Measurements from ENCODE around the gene SCRN2.

SCRN2 gene

DNA sequence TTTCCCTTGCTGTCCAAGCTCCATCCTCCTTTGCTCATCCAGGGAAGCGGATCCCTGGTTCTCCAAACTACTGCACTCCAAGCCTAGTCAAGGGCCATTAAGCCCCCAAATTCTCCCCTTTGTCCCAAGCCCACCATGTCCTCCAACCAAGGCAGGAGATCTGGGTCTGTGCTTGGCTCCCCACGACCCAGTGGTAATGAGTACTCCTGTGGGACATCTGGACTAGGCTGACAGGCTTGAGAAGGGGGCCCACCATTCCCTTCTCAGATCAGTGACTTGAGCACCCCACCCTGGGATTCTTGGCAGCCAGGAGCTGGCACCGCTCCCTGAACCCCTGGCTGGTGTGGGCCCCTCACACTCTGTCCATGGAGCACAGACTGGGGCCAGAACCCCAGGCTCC, 36.6 kb downstream of the SCRN2 start:
- no peak for DNase-seq (ENCODE audit: low read depth)

DNA sequence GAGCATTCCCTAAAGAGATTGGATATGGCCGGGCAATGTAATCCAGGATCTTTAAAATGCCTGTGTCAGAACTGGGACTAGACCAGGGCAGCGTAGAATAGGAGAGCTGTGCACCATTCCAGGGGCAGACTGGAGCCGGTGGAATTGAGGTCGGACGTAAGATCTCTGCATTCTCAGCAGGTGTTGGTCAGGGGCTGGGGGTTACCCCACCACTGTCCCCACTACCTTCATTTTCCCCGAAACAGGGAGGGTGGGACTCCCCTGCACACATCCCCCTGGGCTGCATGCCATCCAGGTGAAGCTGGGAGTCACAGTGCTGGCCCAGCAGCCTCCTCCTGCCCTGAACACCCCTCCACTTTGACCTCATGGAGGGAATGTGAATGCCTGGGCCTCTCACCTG, 37.3 kb downstream of the SCRN2 start:
- no peak for DNase-seq (ENCODE audit: low read depth)

DNA sequence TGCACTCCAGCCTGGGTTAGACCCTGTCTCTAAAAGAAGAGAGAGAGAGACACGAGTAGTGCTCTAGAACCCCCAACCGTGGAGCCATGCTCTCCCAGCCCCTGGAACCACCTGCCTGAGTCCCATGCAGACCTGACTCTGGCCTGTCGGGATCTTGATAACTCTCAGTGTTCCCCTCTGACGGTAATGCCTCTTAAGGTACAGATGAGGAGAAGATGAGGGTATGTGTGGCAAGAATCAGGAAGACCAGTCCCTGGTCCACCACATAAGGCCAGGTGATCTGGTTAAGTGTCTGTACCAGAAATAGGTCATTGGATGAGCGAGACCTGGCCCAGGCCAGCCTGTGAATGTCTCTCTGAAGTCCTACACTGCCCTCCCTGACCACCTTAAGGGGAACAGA, 37.9 kb downstream of the SCRN2 start:
- no peak for DNase-seq (ENCODE audit: low read depth)

DNA sequence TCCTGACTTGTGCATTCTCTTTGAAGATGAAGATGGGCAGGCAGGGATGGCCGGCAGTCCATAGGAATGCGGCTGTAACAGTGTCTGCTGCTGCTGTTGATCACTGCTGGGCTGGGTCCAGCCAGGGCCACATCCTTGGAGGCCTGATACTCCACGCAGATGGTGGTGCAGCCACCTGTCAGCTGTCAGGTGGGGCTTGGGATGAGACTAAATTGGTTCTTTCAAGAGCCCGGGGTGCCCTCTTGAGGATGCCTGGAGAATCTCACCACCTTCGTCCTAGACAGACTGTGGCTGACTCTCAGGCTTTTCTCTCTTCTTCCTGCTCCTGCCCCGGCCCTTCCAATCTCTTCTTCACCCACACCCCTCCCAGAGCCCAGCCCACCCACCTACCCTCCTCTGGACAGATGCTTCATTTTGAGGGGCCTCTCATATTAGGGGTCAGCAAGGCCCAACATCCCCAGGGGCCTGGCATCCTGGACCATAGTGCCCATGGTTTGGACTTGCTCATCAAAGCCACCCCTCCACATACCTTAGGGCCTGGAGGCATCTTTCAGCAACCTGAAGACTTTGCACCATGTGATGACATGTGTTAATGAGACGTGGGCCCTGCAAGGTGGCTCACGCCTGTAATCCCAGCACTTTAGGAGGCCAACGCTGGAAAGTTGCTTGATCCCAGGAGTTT, 38.6 kb downstream of the SCRN2 start:
- no peak for DNase-seq (ENCODE audit: low read depth)

DNA sequence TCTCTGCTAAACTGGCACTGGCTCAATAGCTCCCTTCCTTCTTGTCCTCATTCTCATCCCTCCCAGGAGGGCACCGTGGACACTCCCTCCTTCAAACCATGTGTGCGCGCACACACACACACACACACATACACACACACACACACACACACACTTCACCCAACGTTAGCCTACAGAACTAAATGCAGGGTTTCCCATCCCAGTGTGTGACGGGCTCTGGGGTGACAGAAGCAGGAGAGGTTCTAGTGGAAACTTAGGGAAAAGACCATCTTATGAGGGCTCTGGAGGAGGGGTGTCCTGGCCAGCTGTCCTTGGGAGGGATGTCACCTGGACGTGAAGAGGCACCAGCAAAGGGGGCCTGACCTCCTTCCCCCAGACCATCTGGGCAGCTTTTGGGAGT, 39.2 kb downstream of the SCRN2 start:
- no peak for DNase-seq (ENCODE audit: low read depth)

DNA sequence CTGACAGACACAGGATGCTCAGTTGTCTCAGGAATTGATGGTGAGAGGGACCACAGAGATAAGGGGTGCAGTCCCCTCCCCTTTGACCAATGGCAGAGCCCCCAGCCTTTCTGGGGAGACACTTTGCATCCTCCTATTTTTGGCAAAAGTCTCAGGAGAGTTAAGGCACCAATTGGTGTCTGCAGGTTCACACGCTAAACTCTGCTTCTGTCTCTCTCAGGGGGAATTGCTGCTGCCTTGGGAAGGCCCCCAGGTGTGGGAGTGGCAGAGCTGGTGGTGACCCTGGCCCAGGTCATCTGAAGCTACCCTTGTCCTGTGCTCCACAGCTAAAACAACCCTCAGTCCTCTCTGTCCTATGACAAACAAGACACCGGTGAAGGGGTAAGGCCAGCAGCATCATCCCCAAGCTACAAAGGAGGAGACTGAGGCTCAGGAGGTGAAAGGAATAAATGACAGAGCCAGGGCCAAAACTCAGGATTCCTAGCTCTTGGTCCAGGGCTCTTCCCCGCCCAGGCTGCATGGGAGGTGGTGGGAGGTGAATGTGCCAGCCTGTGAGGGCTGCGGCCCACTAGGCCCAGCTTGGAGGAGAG, 39.8 kb downstream of the SCRN2 start:
- DNase-seq (ENCODE audit: low read depth), result no peak

DNA sequence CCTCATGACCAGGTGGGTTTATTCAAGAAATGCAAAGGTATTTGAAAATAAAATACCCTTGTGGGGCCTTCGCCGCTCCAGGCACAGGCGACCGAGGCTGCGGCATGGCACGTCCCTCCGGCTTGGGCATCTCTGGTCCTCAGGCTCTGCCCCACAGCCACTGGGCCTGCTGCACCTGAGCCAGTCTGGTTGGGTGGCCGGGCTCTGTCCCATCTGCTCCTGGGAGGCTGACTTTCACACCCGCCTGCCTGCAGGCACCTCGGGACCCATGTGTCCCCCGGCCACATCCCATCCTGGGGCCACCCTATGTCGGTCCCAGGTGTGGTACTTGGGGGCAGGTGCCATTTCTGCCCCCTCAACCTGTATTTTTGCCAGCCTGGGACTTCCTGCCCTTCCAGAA, 40.4 kb downstream of the SCRN2 start:
- DNase-seq (ENCODE audit: low read depth), result no peak

DNA sequence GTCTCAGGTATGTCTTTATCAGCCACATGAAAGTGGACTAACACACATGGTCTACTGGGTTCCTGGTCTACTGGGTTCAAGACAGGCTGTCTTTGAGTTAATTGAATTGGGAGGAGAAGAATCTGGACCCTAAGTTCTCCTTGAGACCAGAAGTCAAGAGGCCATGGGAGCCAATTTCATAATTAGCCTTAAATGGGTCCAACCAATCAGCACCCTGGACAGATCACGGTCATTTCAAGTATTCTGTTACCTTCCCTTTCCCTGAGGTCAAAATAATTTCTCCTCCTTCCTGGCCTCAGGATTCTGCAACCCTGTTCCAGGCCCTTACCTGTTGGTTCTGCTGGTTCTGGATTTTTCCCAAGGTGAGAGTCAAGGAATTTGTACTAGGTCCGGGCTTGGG, 43.3 kb downstream of the SCRN2 start:
- DNase-seq (ENCODE audit: low read depth), result no peak

DNA sequence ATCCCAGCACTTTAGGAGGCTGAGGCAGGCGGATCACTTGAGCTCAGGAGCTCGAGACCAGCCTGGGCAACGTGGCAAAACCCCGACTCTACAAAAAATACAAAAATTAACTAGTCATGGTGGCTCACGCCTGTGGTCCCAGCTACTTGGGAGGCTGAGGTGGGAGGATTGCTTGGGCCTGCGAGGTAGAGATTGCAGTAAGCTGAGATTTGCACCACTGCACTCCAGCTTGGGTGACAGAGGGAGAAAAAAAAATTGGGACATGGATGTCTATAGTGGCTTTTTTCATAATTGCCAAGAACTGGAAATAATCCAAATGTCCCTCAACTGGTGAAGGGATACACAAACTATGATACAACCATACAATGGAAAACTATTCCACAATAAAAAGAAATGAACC, 48.1 kb downstream of the SCRN2 start:
- DNase-seq (ENCODE audit: low read depth), result no peak

DNA sequence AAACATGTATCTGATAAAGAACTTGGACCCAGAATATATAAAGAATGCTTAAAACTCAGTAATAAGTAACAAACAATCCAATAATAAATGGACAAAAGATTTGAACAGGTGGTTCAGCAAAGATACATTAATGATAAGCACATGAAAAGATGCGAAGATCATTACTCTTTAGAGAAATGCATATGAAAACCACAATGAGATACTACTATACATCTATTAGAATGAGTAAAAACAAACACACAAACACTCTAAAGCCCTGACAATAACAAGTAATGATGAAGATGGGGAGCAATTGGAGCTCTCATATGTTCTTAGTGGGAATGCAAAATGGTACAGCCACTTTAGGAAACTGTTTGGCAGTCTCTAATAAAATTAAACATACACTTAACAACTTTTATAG, 48.6 kb downstream of the SCRN2 start:
- no peak for DNase-seq (ENCODE audit: low read depth)

DNA sequence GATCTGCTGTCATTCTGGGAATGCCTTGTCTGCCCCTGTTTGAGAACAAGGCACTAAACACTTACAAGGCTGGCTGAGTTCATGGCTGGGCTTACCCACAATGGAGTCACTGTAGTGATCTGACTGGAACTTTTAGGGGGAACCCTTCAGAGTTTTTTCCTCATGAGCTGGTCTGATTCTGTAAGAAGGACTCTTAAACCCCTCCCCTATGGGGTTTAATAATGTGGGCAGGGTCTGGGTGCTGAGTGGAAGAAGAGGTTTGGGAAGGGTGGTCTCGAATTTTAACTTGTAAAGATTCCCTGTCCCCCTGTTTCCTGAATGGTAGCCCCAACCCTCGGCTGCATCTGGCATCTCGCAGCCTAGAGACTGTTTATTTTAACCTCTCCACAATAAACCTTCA, 50.0 kb downstream of the SCRN2 start:
- no peak for DNase-seq (ENCODE audit: low read depth)

DNA sequence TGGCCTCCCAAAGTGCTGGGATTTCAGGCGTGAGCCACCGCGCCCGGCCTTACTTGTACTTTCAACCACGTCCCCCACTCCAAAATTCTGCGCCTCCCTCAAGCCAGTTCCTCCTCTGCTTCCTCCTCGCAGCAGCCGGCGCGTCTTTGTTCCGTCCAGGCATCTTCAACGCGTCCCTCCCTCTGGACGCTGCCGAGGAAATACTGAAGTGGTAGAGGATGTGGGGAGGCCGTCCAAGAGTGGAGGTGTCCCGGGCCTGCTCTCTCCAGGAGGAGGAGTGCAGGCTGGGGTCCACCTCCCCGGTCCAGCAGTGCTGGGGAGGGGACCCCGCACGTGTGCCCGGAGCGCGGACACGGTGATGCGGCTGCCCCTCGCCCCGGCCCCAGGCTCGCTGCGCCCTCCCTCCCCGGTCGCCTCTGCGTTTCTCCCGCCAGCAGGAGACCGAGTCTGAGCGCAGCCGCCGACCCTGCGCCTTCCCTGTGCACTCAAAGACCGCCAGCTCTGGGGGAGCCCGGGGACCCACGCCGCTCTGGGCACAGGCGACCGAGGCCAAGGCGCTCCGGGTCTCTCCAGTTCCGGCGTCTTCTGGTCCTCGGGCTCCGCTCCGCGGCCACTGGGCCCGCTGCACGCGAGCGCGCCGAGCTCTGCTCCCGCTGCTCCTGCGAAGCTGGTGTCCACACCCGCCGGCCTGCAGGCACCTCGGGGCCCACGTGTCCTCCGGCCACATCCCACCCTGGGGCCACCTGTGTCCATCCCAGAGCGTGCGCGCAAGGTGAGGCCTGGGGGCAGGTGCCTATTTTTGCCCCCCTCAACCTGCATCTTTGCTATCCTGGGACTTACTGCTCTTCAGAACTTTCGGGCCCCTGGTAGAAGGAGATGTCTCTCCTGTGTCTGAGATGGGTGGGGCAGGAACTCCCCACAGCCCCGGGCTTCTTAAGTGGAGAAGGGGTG, 51.2 kb downstream of the SCRN2 start:
- DNase-seq (ENCODE audit: low read depth), result no peak
